Fibroblast of lung (primary cell): ENCODE data around the gene RFC4.

Source experiments
- EZH2 ChIP-seq: IDR thresholded peaks from 2 replicates; pipeline ENCODE4 v1.5.1; 2012; ENCODE audit warnings: low read length, control low read depth, mild to moderate bottlenecking; ENCODE audit errors: missing control alignments
- TF ChIP-seq, protein P1 (sequence below), 2 donors: IDR thresholded peaks in 1 of 2; conservative IDR thresholded peaks in 1 of 2; 1 replicate in 1 of 2; 2 replicates in 1 of 2; pipeline ENCODE4 v1.5.1; 2011 to 2012; ENCODE audit warnings: low read length in 2 of 2, control low read depth in 1 of 2, inconsistent platforms in 1 of 2, low read depth in 1 of 2, mild to moderate bottlenecking in 1 of 2

DNA sequence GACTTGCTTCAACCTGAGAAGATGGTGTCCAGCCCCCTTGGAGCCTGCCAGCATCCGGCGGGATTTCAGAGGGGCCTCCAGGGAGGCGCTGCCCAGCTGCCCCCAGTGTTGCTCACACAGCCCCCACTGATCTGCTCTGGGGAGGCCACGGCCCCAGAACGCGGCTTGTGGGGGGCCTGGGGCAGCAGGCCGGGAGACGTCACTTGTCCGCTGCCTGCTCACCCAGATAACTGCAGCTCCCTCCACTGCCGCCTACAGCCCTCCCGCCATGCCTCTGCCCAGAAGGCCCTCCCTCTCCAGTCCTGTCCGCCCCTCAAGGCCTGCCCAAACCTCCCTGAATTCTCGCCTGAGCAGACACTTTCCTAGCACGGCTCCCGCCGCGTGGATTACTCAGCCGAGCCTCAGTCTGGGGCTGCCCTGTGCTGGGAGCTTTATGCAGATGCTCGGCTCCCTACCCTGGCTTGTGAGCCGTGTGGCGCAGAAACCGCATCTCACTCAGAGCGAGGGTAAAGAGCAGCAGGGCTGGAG lies 19.1 kb upstream of the RFC4 start:
- TF ChIP-seq, protein P1, sequence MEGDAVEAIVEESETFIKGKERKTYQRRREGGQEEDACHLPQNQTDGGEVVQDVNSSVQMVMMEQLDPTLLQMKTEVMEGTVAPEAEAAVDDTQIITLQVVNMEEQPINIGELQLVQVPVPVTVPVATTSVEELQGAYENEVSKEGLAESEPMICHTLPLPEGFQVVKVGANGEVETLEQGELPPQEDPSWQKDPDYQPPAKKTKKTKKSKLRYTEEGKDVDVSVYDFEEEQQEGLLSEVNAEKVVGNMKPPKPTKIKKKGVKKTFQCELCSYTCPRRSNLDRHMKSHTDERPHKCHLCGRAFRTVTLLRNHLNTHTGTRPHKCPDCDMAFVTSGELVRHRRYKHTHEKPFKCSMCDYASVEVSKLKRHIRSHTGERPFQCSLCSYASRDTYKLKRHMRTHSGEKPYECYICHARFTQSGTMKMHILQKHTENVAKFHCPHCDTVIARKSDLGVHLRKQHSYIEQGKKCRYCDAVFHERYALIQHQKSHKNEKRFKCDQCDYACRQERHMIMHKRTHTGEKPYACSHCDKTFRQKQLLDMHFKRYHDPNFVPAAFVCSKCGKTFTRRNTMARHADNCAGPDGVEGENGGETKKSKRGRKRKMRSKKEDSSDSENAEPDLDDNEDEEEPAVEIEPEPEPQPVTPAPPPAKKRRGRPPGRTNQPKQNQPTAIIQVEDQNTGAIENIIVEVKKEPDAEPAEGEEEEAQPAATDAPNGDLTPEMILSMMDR (conservative IDR thresholded peaks at IDR 0.05 in 1 of 2, IDR thresholded peaks at IDR 0.05 in 1 of 2; ENCODE audit: low read depth in 1 of 2, low read length in 2 of 2): no peak
- TF ChIP-seq EZH2: no peak
